Esophagus muscularis mucosa (tissue), 4 donors: ENCODE data around the gene ARSA.

Experiments used
- CTCF ChIP-seq, 3 experiments: fragments of 200-600 bp in 2 of 3; fragments of 450-650 bp in 1 of 3; sonication (generic) in 2 of 3; IDR thresholded peaks; one replicate each; pipeline ENCODE4 v1.5.1; 2017 to 2019; ENCODE audit warnings: antibody characterized with exemption in 3 of 3, mild to moderate bottlenecking in 2 of 3, moderate library complexity in 1 of 3
- EP300 ChIP-seq: sonication (generic); formaldehyde crosslinking; IDR thresholded peaks from one replicate; pipeline ENCODE4 v1.6.1; 2017; ENCODE audit warnings: antibody characterized with exemption
- POLR2A ChIP-seq: fragments of 450-650 bp; IDR thresholded peaks from one replicate; pipeline ENCODE4 v1.6.1; 2017; ENCODE audit warnings: antibody characterized with exemption, moderate library complexity, mild to moderate bottlenecking, low read depth

GRCh38 chr22:50611341-50612060 lies 16.5 kb downstream of the ARSA start:
- TF ChIP-seq CTCF (IDR thresholded peaks at IDR 0.05) (no peak), POLR2A (no peak), EP300 (no peak)
